ENCODE measurements around the gene PTPRS. TPM values are rescaled to one million over a fixed set of nuclear protein-coding genes. Genes with fewer than 3 reads are reported as not detected.
A peak's percentile ranks its signal among the peaks of the same experiment; 100 is the strongest.

PTPRS gene
- total RNA-seq, 1 donor: 218 TPM

GRCh38 chr19:5361407-5361806, 20.8 kb upstream of the PTPRS start:
- Histone ChIP-seq H3K4me1 (ENCODE audit: insufficient read depth, low read length) (no peaks in the 10 kb centered on the region), H3K36me3 (ENCODE audit: insufficient read depth, low read length) (no peaks in the 10 kb centered on the region), H2AFZ (ENCODE audit: low read length) (no peak overlapping the region), H3K4me3 (ENCODE audit: insufficient read depth, low read length) (no peak overlapping the region), H4K20me1 (ENCODE audit: insufficient read depth, low read length) (no peaks in the 10 kb centered on the region), H3K4me2 (ENCODE audit: insufficient read depth, low read length) (no peak overlapping the region), H3K9me3 (ENCODE audit: low read depth, low read length) (no peaks in the 10 kb centered on the region), H3K27me3 (ENCODE audit: insufficient read depth, low read length) (peaks cover under 1% of the 10 kb centered on the region), H3K79me2 (ENCODE audit: insufficient read depth, low read length) (no peaks in the 10 kb centered on the region), H3K27ac (ENCODE audit: low read depth, low read length) (no peak overlapping the region)
- no peak for TF ChIP-seq CTCF (IDR thresholded peaks at IDR 0.05; ENCODE audit: extremely low read depth, low read depth, low read length)
- no peak for DNase-seq (ENCODE audit: insufficient read length, low spot score, missing footprints)

GRCh38 chr19:5360003-5360780, 19.6 kb upstream of the PTPRS start:
- H3K4me3 ChIP-seq (ENCODE audit: insufficient read depth, low read length): no peak overlapping the region
- H3K4me1 ChIP-seq (ENCODE audit: insufficient read depth, low read length): no peaks in the 10 kb centered on the region
- no peaks in the 10 kb centered on the region for H3K9me3 ChIP-seq (ENCODE audit: low read depth, low read length)
- no peak overlapping the region for H3K4me2 ChIP-seq (ENCODE audit: insufficient read depth, low read length)
- peaks cover 5% of the 10 kb centered on the region for H3K27me3 ChIP-seq (ENCODE audit: insufficient read depth, low read length)
- H3K36me3 ChIP-seq (ENCODE audit: insufficient read depth, low read length): no peaks in the 10 kb centered on the region
- no peaks in the 10 kb centered on the region for H3K79me2 ChIP-seq (ENCODE audit: insufficient read depth, low read length)
- no peaks in the 10 kb centered on the region for H4K20me1 ChIP-seq (ENCODE audit: insufficient read depth, low read length)
- DNase-seq (ENCODE audit: insufficient read length, low spot score, missing footprints): peak; percentile 78
- H2AFZ ChIP-seq (ENCODE audit: low read length): no peak overlapping the region
- no peak overlapping the region for H3K27ac ChIP-seq (ENCODE audit: low read depth, low read length)
- no peak for TF ChIP-seq CTCF (IDR thresholded peaks at IDR 0.05; ENCODE audit: extremely low read depth, low read depth, low read length)

- peaks cover 9% of the 10 kb centered on the region for H3K27me3 ChIP-seq (ENCODE audit: insufficient read depth, low read length)
- H3K4me2 ChIP-seq (ENCODE audit: insufficient read depth, low read length): no peak overlapping the region
- no peaks in the 10 kb centered on the region for H3K9me3 ChIP-seq (ENCODE audit: low read depth, low read length)
- no peaks in the 10 kb centered on the region for H3K36me3 ChIP-seq (ENCODE audit: insufficient read depth, low read length)
- H3K79me2 ChIP-seq (ENCODE audit: insufficient read depth, low read length): no peaks in the 10 kb centered on the region
- H3K4me3 ChIP-seq (ENCODE audit: insufficient read depth, low read length): no peak overlapping the region
- H2AFZ ChIP-seq (ENCODE audit: low read length): no peak overlapping the region
- no peaks in the 10 kb centered on the region for H3K4me1 ChIP-seq (ENCODE audit: insufficient read depth, low read length)
- H3K27ac ChIP-seq (ENCODE audit: low read depth, low read length): no peak overlapping the region
- TF ChIP-seq CTCF (IDR thresholded peaks at IDR 0.05; ENCODE audit: extremely low read depth, low read depth, low read length): no peak
- H4K20me1 ChIP-seq (ENCODE audit: insufficient read depth, low read length): no peaks in the 10 kb centered on the region
- DNase-seq (ENCODE audit: insufficient read length, low spot score, missing footprints): peak; percentile 78
Observed at GRCh38 chr19:5358173-5358800, 17.7 kb upstream of the PTPRS start.

- Histone ChIP-seq H4K20me1 (ENCODE audit: insufficient read depth, low read length) (no peaks in the 10 kb centered on the region), H3K79me2 (ENCODE audit: insufficient read depth, low read length) (no peaks in the 10 kb centered on the region), H3K4me3 (ENCODE audit: insufficient read depth, low read length) (no peak overlapping the region), H3K36me3 (ENCODE audit: insufficient read depth, low read length) (no peaks in the 10 kb centered on the region), H3K9me3 (ENCODE audit: low read depth, low read length) (no peaks in the 10 kb centered on the region), H3K4me2 (ENCODE audit: insufficient read depth, low read length) (no peak overlapping the region), H3K27ac (ENCODE audit: low read depth, low read length) (no peak overlapping the region), H3K4me1 (ENCODE audit: insufficient read depth, low read length) (no peaks in the 10 kb centered on the region), H3K27me3 (ENCODE audit: insufficient read depth, low read length) (peaks cover 9% of the 10 kb centered on the region), H2AFZ (ENCODE audit: low read length) (no peak overlapping the region)
- no peak for DNase-seq (ENCODE audit: insufficient read length, low spot score, missing footprints)
- no peak for TF ChIP-seq CTCF (IDR thresholded peaks at IDR 0.05; ENCODE audit: extremely low read depth, low read depth, low read length)
Observed at GRCh38 chr19:5357584-5357983, 17.0 kb upstream of the PTPRS start.

All from osteoblast (primary cell).